GM18502 (cell line): ENCODE results near the gene NAT14.
"Not testable (repeated sequence)": the region's sequence is repeated elsewhere in the genome, so short reads cannot be mapped to it uniquely, and the experiment has no call there.

Experiments
- ATAC-seq: cut with Tn5 transposase; IDR thresholded peaks from one replicate; pipeline ENCODE4 v1.9.1; 2021; ENCODE audit warnings: mild to moderate bottlenecking; ENCODE audit not compliant: unreplicated experiment, poor library complexity

The NAT14 gene

DNA sequence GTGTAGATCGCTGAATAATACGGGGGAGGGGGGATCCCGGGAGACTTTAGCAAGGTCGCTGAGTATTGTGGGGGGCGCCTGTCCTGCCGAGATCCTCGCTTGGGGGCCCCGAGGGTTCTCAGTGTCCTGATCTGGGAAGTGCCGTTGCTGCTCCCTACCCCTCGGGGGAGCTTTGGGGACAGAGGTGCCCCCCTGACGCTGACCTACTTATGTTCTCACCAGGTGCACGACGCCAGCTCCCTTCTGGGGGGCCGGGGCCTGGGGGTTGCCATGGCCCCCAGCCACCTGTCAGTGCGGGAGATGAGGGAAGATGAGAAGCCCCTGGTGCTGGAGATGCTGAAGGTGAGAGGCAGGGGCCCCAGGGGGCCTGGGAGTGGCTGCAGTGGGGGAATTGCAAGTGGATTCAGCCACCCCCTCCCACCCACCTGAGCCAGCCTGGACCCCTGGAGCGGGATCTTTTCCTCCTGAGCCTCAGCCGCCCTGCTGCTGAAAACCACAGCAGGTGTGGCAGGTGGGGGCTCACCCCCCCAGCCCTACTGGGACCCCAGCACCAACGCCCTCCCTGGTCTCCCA lies 537 bp downstream of the NAT14 start:
- no peak for ATAC-seq

DNA sequence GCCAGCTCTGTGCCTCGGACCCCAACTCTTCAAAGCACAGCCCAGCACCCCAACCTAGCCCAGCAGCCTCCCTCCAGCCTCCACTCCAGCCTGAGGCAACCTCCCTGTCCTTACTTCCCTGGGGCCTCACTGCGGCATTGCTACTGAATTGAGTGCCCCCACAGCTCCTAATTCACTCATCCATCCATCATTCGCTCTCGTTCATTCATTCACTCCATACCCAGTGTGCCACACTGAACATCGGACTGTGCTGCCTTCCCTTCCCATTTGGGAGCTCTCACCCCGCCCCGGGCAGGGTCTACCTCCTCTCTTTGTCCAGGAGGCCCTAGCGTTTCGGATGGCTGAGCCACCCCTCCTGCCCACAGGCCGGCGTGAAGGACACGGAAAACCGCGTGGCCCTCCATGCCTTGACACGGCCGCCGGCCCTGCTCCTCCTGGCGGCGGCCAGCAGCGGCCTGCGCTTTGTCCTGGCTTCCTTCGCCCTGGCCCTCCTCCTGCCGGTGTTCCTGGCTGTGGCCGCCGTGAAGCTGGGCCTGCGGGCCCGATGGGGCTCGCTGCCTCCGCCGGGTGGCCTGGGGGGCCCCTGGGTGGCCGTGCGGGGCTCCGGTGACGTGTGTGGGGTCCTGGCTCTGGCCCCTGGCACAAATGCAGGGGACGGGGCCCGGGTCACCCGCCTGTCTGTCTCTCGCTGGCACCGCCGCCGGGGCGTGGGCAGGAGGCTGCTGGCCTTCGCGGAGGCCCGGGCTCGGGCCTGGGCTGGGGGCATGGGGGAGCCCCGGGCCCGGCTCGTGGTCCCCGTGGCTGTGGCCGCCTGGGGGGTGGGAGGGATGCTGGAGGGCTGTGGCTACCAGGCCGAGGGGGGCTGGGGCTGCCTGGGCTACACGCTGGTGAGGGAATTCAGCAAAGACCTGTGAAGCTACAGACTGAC lies 1.3 kb downstream of the NAT14 start:
- no peak for ATAC-seq

DNA sequence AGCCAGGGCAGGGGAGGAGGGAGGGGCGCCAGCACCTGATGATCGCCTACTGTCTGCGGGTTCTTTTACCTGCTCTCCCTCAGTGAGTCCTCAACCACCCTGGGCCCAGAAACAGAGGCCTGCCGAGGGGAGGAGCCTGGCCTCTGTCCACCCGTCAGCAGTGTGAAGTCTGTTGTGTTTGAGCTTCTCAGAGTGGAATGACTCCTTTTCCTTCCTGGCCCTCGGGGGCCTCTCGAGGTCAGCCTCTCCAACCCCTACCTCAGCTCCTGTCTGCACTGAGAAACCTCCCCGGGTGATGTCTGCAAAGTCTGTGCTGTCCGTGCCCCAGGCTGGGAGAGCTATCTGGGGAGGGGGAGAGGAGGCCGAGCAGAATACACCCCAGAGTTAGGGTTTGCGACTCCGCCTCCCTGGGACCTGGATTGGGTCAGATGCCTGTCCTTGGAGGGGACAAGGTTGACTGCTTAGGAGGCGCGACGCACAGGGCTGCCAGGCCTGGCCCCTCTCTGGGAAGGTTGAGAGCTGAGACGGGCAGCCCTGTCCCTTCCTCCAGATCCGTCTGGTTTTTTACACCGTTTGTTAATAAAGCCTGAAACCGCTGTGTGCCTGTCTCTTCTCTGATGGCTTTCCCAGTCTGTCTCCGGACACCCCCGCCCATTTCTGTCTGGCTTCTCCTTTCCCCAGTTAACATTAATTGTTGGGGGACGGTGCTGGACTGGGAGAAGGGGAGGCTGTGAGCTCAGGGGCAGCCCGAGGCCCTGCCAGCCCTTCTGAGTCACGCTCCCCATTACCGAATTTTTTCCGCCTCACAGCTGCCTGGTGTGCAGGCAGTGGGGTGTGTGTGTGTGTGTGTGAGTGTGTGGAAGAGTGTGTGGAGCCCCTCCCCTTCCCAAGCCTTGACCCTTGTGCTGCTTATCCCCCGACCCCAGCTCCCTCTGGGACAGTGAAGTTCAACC lies 2.3 kb downstream of the NAT14 start:
- ATAC-seq: no peak

- ATAC-seq: no peak
Observed at GRCh38 chr19:55487924-55488687, 3.1 kb downstream of the NAT14 start, which contains the start of gene SSC5D. SSC5D (plus strand) TSS chr19:55488436; CDS start chr19:55488590, 154 bp downstream.

DNA sequence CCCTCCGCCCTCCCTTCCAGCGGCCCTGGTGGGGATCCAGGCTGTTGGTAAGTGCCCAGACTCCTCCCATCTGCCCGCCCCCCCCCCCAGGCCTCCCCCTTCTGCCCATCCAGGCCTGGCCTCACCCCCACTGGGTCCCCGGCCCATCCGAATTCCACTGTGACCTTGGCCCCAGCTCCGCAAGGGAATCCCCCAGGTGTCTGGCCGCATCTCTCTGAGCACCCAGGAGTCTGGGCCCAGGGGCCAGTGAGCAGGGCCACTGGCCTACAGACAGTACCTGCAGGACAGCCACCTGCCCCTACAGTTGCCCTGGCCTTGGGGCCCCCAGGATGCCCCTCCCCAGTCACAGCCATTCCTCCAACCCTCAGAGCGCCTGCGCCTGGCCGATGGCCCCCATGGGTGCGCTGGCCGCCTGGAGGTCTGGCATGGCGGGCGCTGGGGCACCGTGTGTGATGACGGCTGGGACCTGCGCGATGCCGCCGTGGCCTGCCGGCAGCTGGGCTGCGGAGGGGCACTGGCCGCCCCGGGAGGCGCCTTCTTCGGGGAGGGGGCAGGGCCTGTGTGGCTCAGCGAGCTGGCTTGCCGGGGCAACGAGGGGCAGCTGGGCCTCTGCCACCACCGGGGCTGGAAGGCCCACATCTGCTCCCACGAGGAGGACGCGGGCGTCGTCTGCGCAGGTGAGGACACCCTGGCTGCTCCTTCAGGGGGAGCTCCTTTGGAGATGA lies 4.2 kb downstream of the NAT14 start:
- no peak for ATAC-seq

DNA sequence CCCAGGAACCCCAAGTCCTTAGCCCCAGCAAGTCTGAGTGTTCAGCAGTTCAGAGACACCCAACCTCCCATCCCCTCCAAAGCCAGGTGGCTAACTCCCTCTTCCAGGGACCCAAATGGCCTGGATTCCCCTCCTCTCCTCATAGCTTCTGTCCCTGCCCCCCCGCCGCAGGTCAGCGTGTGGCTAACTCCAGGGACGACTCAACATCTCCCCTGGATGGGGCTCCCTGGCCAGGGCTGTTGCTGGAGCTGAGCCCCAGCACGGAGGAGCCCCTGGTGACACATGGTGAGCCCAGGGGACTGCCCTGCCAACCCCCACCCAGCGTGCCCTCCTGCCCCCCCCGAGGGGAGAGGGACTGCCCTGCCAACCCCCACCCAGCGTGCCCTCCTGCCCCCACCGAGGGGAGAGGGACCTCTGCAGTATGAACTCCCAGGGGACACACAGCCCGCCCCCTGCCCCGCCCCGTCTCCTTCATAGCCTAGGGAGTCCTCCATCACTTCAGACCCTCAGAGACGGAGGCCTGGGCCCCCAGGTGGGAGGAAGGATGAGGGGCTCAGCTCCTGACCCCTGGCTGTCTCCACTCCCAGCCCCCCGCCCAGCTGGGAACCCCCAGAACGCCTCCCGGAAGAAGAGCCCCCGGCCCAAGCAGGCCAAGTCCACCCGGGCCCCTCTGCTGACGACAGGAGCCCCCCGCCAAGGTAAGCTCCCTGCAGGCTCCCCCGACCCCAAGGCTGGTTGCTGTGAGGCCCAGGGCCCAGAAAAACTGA lies 4.9 kb downstream of the NAT14 start:
- ATAC-seq: no peak

GRCh38 chr19:55490478-55491432 lies 5.8 kb downstream of the NAT14 start:
- ATAC-seq: no peak

DNA sequence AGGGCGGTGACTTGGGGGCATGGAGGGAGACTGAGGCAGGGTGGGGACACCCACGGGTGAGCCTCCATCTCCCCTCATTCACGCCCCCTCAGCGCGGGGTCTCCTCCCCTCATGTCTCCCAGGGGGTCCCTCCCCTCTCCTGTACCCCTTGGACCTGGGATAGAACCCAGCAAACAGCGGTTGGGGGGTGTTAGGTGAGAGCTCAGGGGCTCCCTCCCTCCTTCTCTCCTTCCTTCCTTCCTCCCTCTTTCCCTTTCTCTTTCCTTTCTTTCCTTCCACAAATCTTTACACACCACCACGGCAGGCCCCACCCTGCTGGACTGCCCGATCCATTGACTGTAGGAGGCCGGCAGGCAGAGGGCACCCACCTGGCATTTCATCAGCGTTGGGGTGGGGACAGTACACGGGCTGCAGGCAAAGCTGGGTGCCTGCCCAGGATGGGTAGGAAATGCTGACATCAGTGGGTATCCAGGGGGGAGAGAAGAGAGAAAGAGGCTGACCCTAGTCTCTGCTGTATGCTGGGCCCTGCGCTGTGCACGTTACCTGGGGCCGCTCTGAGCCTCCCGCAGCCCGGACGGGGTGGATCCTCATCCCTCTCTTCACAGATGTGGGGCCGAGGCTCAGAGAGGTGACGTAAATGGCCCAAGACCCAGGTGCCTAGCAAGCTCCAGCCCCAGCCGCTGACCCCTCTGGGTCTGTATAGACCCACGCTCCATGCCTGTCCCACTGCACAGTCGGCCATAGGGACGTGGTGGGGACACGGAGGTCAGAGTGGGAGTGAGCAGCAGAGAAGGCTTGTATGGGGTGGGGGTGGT lies 6.8 kb downstream of the NAT14 start:
- ATAC-seq: no peak

DNA sequence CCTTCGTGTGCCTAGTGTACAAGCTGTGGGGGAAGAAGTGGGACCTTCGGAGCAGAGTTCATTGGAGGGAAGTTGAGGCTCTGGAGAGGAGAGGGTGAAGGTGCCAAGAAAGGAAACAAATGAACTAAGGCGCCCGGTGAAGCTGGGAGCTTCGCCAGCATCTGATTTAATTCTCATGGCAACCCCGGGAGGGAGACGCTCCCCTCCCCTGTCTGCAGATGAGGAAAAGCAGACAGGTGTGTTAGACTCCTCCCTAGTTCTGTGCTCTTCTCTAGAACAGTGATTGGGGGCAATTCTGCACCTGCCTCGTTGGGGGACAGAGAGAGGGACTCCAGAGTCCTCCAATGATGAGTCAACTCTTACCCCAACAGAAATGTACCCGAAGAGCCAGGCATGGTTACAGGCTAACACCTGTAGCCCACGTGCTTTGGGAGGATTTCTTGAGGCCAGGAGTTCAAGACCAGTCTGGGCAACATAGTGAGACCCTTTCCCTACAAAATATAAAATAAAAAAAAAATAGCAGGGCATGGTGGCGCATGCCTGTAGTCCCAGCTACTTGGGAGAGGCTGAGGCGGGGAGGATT lies 7.5 kb downstream of the NAT14 start:
- ATAC-seq: no peak

GRCh38 chr19:55493052-55493644 lies 8.2 kb downstream of the NAT14 start:
- no peak for ATAC-seq

GRCh38 chr19:55493645-55494171 lies 8.7 kb downstream of the NAT14 start:
- ATAC-seq: no peak

DNA sequence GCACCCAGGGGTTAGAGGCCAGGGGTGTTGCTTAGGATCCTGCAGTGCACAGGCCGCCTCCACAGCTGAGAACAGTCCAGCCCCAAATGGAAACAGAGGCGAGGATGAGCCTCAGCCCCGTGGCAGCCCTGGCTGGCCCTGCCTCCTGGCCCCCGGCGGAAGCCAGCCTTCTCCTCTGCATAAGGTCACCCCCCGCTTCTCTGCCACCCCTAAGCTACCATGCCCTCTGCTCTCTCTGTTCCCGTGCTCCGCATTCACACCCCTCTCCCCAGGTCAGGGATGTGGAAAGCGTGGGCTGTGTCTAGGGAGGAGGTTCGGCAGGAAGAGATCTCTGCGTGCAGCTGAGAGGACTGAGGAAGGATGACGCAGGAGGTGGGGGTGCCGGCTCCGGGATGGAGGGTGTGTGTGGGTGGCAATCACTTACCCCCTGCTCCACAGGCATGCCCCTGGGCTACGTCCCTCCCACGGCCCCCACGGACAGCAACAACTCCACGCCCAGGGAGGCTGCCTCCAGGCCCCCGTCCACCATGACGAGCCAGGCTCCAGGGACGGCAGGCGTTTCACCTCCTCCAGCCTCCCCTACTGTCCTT lies 9.3 kb downstream of the NAT14 start:
- no peak for ATAC-seq

GRCh38 chr19:55495646-55496349 lies 10.8 kb downstream of the NAT14 start:
- ATAC-seq: no peak

DNA sequence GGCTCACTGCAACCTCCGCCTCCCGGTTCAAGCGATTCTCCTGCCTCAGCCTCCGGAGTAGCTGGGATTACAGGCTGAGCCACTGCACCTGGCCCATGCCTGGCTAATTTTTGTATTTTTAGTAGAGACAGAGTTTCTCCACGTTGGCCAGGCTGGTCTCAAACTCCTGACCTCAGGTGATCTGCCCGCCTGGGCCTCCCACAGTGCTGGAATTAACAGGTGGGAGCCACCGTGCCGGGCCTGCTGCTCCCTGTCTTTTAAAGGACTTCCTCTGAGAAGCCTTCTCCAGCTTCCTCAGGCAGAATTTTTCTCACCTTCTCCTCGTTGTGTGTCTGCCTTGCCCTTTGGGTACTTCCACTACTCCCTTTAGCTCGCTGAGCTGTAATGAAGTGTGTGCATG lies 11.8 kb downstream of the NAT14 start:
- not testable (repeated sequence) for ATAC-seq

DNA sequence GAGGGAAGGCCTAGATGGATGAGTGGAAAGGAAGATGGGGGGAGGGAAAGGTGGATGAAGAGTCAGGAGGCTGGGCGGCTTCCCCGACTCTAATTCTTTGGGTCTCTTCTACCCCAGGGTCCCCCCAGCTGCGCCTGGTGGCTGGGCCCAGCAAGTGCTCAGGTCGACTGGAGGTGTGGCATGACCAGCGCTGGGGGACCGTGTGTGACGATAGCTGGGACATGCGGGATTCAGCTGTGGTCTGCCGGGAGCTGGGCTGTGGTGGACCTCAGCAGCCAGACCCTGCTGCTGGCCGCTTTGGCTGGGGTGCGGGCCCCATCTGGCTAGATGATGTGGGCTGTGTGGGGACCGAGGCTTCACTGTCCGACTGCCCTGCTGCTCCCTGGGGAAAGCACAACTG lies 12.8 kb downstream of the NAT14 start:
- ATAC-seq: no peak
